GM18909 (cell line): Measurements from ENCODE around the gene UNC13B.
"Not testable (repeated sequence)": the region's sequence is repeated elsewhere in the genome, so short reads cannot be mapped to it uniquely, and the experiment has no call there.

Experiments used
- ATAC-seq: cut with Tn5 transposase; IDR thresholded peaks from one replicate; pipeline ENCODE4 v1.9.1; 2021; ENCODE audit warnings: mild to moderate bottlenecking; ENCODE audit not compliant: unreplicated experiment, poor library complexity

UNC13B gene

GRCh38 chr9:35211854-35212253 lies 50.0 kb downstream of the UNC13B start:
- ATAC-seq = no peak

GRCh38 chr9:35220659-35221338 lies 59.0 kb downstream of the UNC13B start:
- ATAC-seq = no peak

- no peak for ATAC-seq
These were observed 63.9 kb downstream of the UNC13B start for GRCh38 chr9:35225677-35226076.

GRCh38 chr9:35226651-35227050 lies 64.8 kb downstream of the UNC13B start:
- no peak for ATAC-seq

GRCh38 chr9:35227284-35227683 lies 65.5 kb downstream of the UNC13B start:
- ATAC-seq = no peak

GRCh38 chr9:35229066-35229778 lies 67.4 kb downstream of the UNC13B start:
- ATAC-seq = no peak

GRCh38 chr9:35229779-35230143 lies 68.0 kb downstream of the UNC13B start:
- ATAC-seq = no peak

GRCh38 chr9:35232867-35233544 lies 71.2 kb downstream of the UNC13B start:
- no peak for ATAC-seq

GRCh38 chr9:35236692-35237091 lies 74.9 kb downstream of the UNC13B start:
- no peak for ATAC-seq

GRCh38 chr9:35237311-35237710 lies 75.5 kb downstream of the UNC13B start:
- ATAC-seq = no peak

GRCh38 chr9:35245945-35246344 lies 84.1 kb downstream of the UNC13B start:
- ATAC-seq = not testable (repeated sequence)

- no peak for ATAC-seq
These were observed 91.3 kb downstream of the UNC13B start for GRCh38 chr9:35253075-35253474.

GRCh38 chr9:35254237-35254636 lies 92.4 kb downstream of the UNC13B start:
- ATAC-seq = no peak

GRCh38 chr9:35254984-35255857 lies 93.4 kb downstream of the UNC13B start:
- ATAC-seq = no peak

GRCh38 chr9:35257986-35258659 lies 96.3 kb downstream of the UNC13B start:
- ATAC-seq = no peak

GRCh38 chr9:35258660-35259474 lies 97.1 kb downstream of the UNC13B start:
- no peak for ATAC-seq

- ATAC-seq = no peak
These were observed 98.4 kb downstream of the UNC13B start for GRCh38 chr9:35260186-35260585.

- no peak for ATAC-seq
These were observed 100.3 kb downstream of the UNC13B start for GRCh38 chr9:35262064-35262463.

GRCh38 chr9:35267710-35268109 lies 105.9 kb downstream of the UNC13B start:
- ATAC-seq = no peak
